ENCODE data around the gene LRMDA. TPM values are rescaled to one million over a fixed set of nuclear protein-coding genes. Genes with fewer than 3 reads are reported as not detected.

LRMDA gene
- polyA plus RNA-seq, 3 donors: 39.8 to 59.6 (median 56.4) TPM

Small RNA genes within 50 kb of the gene (small RNA-seq; reads per million reads assigned to genes)
- gene MIR606 (ENCODE audit: insufficient read length, low read depth): not detected
- not detected for gene RN7SL518P (ENCODE audit: insufficient read length, low read depth)
- not detected for gene RNU6-673P (ENCODE audit: insufficient read length, low read depth)

Other genes with a start within 250 kb of the LRMDA start
- gene VDAC2, start 220.8 kb upstream of the LRMDA start, polyA plus RNA-seq: 100 to 1,000 TPM in 2 of 3 donors, 10 to 100 TPM in 1; 71.2 to 154 (median 139) TPM
- 10 to 100 TPM; 15.6 to 16.5 (median 16.1) TPM for gene COMTD1, start 195.7 kb upstream of the LRMDA start, polyA plus RNA-seq
- 1 to 10 TPM in 2 of 3 donors, under 1 TPM in 1; 0.65 to 7.2 (median 1.3) TPM for gene ZNF503, start 29.9 kb upstream of the LRMDA start, polyA plus RNA-seq

Measured in CD14-positive monocyte (primary cell).